Measurements from ENCODE around the gene CEP57. TPM values are rescaled to one million over a fixed set of nuclear protein-coding genes. Genes with fewer than 3 reads are reported as not detected.
"Not testable (repeated sequence)": the region's sequence is repeated elsewhere in the genome, so short reads cannot be mapped to it uniquely, and the experiment has no call there.

Gene CEP57
- total and polyA plus RNA-seq, 2 of the 13 experiments (the other 11 are each of a cell fraction or from before 2014, with no cell fraction given) = 34.3 to 59.4 TPM

DNA sequence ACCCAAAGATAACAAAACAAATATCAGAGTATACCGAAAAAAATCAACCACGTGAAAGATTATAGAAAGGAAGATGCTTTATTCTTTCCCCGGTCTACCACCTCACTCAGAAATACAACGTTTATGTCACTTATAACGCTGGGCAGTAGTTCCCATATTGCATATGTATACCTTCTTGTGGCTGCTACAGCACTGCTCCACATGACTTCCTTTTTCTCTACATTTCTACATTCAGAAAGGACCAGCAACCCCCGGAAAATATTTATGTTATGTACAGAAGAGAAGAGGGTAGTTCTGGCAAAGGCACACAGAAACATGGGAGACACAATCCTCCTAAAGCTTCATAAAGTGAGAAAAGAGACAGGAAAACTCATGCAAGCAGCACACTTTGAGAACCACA lies 76.8 kb downstream of the CEP57 start (continued):
- TF ChIP-seq, protein P1, sequence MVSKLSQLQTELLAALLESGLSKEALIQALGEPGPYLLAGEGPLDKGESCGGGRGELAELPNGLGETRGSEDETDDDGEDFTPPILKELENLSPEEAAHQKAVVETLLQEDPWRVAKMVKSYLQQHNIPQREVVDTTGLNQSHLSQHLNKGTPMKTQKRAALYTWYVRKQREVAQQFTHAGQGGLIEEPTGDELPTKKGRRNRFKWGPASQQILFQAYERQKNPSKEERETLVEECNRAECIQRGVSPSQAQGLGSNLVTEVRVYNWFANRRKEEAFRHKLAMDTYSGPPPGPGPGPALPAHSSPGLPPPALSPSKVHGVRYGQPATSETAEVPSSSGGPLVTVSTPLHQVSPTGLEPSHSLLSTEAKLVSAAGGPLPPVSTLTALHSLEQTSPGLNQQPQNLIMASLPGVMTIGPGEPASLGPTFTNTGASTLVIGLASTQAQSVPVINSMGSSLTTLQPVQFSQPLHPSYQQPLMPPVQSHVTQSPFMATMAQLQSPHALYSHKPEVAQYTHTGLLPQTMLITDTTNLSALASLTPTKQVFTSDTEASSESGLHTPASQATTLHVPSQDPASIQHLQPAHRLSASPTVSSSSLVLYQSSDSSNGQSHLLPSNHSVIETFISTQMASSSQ (IDR thresholded peaks at IDR 0.05; ENCODE audit: low read depth) = no peak
- TF ChIP-seq, protein P1 (CRISPR knock-in tag; IDR thresholded peaks at IDR 0.05; ENCODE audit: borderline replicate concordance) = no peak
- TF ChIP-seq ZFP82 (CRISPR knock-in tag; IDR thresholded peaks at IDR 0.05; ENCODE audit: borderline replicate concordance) (no peak), MTA1 (CRISPR knock-in tag; IDR thresholded peaks at IDR 0.05; ENCODE audit: borderline replicate concordance) (no peak)

DNA sequence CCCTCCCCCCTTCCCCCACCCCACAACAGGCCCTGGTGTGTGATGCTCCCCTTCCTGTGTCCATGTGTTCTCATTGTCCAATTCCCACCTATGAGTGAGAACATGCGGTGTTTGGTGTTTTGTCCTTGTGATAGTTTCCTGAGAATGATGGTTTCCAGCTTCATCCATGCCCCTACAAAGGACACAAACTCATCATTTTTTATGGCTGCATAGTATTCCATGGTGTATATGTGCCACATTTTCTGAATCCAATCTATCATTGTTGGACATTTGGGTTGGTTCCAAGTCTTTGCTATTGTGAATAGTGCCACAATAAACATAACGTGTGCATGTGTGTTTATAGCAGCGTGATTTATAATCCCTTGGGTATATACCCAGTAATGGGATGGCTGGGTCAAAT lies 80.6 kb downstream of the CEP57 start:
- POLR2A ChIA-PET; H3K27me3 ChIP-seq (ENCODE audit: control insufficient read depth in 1 of 2, insufficient read depth in 2 of 2, low read length in 2 of 2); H4K20me1 ChIP-seq (ENCODE audit: insufficient read depth, low read length); H3K36me3 ChIP-seq (replicated peaks in 1 of 2; ENCODE audit: control insufficient read depth in 1 of 2, insufficient read depth in 2 of 2, low read length in 2 of 2); H3K4me2 ChIP-seq (ENCODE audit: low read depth, low read length); CTCF ChIA-PET (ENCODE audit: low intra/inter-chr PET ratio, low total read pairs); H3K79me2 ChIP-seq (ENCODE audit: insufficient read depth, low read length); ATAC-seq; H3K27ac ChIP-seq (ENCODE audit: extremely low read length, insufficient read depth, low read length); DNase-seq (ENCODE audit: low spot score); H3K4me1 ChIP-seq (ENCODE audit: insufficient read depth, low read length); H2AFZ ChIP-seq (ENCODE audit: low read length); H3K9ac ChIP-seq (ENCODE audit: insufficient read depth, low read depth, low read length); H3K9me3 ChIP-seq (ENCODE audit: low read length); intact Hi-C loops (cut with micrococcal nuclease; ENCODE audit: unreplicated experiment); H3K4me3 ChIP-seq (replicated peaks in 1 of 3; ENCODE audit: insufficient read depth in 1 of 3, low read depth in 2 of 3, low read length in 3 of 3); in situ Hi-C loops (cut with HindIII; ENCODE audit: extremely low pct_ligation_motif_present, low pct_unique_long_range_greater_than_20kb); BruUV-seq (replicated peaks); FAIRE-seq: not testable (repeated sequence)
- 98% methylated on average over 3 of the region's 3 CpGs for WGBS (ENCODE audit: low lambda C conversion rate)
